GM12874 (cell line): ENCODE results near the gene POLD3.

Experiments used
- CTCF ChIP-seq: IDR thresholded peaks from 2 replicates; pipeline ENCODE4 v1.5.1; 2011; ENCODE audit warnings: low read depth, mild to moderate bottlenecking, control low read depth, low read length, moderate library complexity; ENCODE audit not compliant: insufficient read depth

Gene POLD3

GRCh38 chr11:74686792-74687191, 94.4 kb downstream of the POLD3 start:
- TF ChIP-seq CTCF = no peak

GRCh38 chr11:74687237-74688023, 95.0 kb downstream of the POLD3 start:
- TF ChIP-seq CTCF = no peak

- no peak for TF ChIP-seq CTCF
Observed at GRCh38 chr11:74689666-74690065, 97.3 kb downstream of the POLD3 start.

- no peak for TF ChIP-seq CTCF
Observed at GRCh38 chr11:74691755-74692154, 99.4 kb downstream of the POLD3 start.
